ENCODE results near the gene CCDC92B.

The CCDC92B gene

DNA sequence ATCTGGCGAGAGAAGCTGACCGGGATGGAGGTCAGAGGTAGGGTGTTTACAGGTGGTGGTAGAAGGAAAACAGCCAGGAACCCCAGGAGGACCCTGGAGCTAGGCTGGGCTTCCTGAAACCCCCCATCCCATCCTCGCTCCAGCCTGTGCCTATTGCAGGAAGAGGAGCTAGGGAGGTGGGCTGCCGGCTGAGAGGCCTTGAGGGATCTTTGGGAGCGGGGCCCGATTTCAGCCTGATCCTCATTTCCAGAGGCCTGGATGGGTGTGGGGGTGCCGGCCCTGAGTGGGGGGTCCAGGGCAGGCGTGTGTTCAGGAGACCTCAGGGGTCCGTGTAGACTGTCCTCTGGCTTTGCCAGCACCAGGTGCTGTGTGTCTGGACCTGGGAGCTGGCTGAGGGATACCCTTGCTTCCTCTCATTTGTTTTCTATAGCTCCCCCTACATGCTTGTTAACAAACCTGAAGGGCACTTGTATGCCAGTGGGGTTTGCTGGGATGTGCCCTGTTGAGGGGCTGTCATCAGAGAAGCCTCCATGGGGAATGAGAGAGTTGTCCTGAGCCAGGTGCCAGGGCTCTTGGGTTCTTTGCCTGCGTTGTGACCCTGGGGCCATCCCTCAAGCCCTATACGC is 27.9 kb upstream of the CCDC92B start:
- H3K27ac ChIP-seq: no peak overlapping the region
- no peak for TF ChIP-seq ZFX (IDR thresholded peaks at IDR 0.05; ENCODE audit: borderline replicate concordance)
- TF ChIP-seq, protein P1, sequence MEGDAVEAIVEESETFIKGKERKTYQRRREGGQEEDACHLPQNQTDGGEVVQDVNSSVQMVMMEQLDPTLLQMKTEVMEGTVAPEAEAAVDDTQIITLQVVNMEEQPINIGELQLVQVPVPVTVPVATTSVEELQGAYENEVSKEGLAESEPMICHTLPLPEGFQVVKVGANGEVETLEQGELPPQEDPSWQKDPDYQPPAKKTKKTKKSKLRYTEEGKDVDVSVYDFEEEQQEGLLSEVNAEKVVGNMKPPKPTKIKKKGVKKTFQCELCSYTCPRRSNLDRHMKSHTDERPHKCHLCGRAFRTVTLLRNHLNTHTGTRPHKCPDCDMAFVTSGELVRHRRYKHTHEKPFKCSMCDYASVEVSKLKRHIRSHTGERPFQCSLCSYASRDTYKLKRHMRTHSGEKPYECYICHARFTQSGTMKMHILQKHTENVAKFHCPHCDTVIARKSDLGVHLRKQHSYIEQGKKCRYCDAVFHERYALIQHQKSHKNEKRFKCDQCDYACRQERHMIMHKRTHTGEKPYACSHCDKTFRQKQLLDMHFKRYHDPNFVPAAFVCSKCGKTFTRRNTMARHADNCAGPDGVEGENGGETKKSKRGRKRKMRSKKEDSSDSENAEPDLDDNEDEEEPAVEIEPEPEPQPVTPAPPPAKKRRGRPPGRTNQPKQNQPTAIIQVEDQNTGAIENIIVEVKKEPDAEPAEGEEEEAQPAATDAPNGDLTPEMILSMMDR (IDR thresholded peaks at IDR 0.05): no peak

DNA sequence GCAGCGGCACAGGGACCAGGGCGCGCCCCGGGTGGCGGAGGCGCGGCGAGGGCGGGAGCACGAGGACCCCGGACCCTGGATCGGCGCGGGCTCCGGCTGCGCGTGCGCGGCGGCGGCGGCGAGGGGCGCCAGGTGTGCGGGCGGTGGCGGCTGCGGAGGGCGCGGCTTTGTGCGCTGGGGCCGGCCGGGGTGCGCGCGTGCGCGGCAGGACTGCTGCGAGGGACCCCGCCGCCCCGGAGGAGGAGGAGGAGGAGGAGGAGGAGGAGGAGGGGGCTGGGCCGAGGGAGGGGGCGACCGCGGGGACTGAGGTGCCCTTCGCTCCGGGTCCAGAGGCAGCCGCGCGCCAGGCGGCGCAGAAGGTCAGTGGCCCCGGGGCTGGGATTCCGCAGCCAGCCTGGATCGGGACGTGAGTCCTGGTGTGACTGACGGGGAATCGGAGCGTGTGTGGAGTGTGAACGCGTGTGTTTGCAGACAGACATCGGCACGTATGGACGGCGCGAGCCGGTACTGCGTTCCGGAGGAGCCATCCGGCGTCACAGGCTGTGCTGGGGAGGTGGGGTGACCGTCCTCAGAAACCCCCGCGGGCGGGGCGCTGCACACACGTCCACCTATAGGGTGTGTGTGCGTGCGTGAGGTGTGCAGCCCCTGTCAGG is 27.3 kb upstream of the CCDC92B start:
- no peak overlapping the region for H3K27ac ChIP-seq
- TF ChIP-seq, protein P1 (IDR thresholded peaks at IDR 0.05): no peak
- TF ChIP-seq ZFX (IDR thresholded peaks at IDR 0.05; ENCODE audit: borderline replicate concordance): no peak

DNA sequence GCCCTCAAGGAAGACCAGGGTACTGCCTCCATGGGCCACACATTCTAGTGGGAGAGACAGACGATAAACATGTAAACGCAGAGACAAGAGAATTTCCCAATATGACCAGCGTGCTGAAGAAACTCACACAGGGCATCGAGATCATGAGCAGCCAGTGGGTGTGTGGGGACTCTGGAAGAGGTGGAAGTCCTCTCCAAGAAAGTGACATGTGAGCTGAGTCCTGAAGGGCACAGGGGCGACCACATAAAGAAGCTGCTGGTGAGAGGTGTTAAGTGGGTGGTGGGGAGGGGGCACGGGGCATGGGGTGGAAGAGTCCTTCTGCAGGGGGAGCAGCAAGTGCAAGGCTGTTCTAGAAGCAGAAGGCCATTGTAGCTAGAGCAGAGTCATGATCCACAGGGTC is 25.8 kb upstream of the CCDC92B start:
- no peak overlapping the region for H3K27ac ChIP-seq
- TF ChIP-seq, protein P1 (IDR thresholded peaks at IDR 0.05): no peak
- TF ChIP-seq ZFX (IDR thresholded peaks at IDR 0.05; ENCODE audit: borderline replicate concordance): no peak

DNA sequence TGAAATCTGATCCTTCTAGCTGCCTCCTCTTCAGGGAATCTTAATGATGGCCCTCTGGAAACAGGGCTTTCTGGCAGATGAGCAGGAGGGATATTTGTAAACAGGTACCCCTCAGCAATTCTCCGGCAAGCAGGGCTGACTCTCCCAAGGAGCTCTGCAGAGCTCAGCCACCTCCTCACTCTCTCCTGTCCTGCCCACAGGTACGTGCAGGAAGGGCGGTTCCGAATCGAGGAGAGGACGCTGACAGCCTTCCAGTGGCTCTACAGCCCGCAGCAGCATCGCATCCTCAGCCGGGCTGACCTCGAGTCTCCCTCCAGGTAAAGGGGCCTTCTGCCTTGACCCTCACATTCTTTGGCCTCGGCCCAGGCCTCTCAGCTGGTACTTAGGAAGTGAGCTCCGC is 20.7 kb upstream of the CCDC92B start:
- H3K27ac ChIP-seq: no peak overlapping the region
- no peak for TF ChIP-seq ZFX (IDR thresholded peaks at IDR 0.05; ENCODE audit: borderline replicate concordance)
- TF ChIP-seq, protein P1 (IDR thresholded peaks at IDR 0.05): no peak

DNA sequence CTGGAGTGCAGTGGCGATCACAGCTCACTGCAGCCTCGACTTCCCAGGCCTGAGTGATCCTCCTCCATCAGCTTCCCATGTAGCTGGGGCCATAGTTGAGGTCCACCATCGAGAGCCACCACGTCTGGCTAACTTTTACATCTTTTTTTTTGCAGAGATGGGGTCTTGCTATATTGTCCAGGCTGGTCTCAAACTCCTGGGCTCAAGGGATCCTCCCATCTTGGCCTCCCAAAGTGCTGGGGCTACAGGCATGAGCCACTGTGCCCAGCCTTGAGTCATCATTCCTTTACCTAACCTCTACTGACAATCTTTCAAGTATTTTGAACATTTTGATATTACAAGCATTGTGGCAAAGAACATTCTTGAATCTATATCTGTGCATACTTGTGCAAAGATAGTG is 9.4 kb upstream of the CCDC92B start:
- TF ChIP-seq ZFX (IDR thresholded peaks at IDR 0.05; ENCODE audit: borderline replicate concordance): no peak
- TF ChIP-seq, protein P1 (IDR thresholded peaks at IDR 0.05): no peak

DNA sequence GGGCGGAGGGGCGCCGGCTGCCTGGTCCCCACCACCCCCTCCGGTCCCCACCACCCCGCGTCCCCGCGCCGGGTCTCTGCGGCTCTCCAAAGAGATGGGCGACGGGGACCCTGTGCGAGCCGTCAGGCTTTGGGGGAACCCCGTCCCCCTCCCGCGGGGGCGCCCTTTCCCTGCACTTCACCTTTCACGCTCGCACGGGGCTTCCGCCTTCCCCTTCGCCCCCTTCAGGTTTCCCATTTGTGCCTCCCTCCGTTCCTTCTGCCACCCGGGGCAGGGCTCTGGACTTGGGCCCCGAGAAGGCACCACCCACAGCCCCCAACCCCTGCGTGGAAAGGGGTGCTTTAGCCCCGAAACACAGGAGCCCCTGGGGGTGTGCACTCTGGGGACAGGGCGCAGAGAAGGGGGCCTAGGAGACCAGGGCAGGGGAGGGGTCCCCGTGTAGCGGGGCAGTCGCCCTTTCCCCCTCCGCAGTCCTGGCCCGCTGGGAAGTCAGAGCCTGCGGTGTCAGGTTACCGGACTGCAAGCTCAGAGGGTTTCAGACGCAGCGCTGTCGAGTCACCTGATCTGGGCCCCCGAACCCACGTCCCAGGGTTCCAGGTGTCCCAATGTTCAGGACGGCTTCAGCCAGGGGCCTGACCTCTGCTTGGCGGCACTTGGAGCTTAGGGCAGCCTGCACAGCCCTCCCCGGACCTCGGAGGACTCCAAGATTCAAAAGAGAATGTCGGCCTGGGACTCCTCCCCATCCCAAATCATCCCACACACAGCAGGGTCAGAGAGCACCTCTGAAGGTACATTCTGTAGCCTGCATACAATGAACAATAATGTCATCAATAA is 6.7 kb upstream of the CCDC92B start:
- TF ChIP-seq, protein P1 (IDR thresholded peaks at IDR 0.05): no peak; the same call in 1 of the 2 replicates
- no peak for TF ChIP-seq ZFX (IDR thresholded peaks at IDR 0.05; ENCODE audit: borderline replicate concordance)
- H3K27ac ChIP-seq: no peak overlapping the region

More for the DNA sequence above, 9.4 kb upstream of the CCDC92B start:
- H3K27ac ChIP-seq: no peak overlapping the region

Data from 22Rv1 (cell line).